GM19468 (cell line): ENCODE data around the gene CADM2.

Experiments used
- ATAC-seq: cut with Tn5 transposase; IDR thresholded peaks from one replicate; pipeline ENCODE4 v1.9.1; 2021; ENCODE audit warnings: mild to moderate bottlenecking, moderate library complexity, moderate number of reproducible peaks; ENCODE audit not compliant: unreplicated experiment; ENCODE audit errors: extremely low read depth

Gene CADM2

DNA sequence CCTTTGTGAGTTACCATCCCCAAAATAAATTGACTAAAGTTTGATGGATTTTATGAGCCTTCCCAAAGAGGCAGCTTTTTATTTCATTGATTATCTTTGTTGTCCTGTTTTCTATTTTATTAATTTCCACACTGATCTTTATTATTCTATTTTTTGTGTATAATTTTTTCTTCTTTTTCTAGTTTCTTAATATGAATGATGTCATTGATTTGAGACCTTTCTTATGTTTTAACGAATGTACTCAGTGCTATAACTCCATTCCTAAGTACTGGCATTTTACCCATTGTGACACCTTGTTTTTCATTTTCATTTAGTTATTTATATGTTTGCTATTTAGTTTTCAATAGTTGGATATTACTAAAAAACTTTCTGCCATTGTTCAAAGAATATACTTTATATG is 565.3 kb downstream of the CADM2 start:
- no peak for ATAC-seq

DNA sequence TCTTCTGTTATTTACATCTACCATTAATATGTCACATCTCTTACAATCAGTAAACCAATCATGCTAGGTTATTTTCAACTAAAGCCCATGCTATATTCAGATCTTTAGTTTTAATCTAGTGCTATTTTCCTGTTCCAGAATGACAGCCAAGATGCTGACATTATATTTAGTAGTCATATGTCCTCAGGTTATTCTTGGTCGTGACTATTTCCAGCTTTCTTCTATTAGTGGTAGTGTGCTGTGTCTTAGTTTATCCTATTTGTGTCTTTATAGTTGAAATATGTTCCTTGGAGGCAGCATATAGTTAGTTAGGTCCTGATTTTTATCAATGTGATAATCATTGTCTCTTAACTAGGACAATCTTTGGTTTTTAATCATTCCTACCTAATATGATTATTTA is 566.5 kb downstream of the CADM2 start:
- ATAC-seq: no peak

DNA sequence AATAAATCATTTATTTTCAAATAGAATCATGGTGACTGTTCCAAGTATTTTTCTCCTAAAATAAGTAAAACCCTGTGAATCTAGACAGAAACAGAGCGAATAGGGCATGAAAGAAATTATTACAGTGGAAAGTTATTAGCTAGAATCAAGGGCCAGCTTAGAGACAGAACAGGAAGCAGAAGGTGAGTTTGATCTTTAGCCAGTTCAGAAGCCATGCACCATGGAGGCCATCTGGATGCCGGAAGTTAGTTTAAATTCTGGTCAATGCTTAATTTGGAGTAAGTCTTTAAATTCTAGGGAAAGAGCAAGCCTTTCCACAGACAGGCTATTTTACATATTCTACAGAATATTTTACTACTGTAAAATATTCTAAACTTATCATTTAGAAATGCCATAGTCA is 574.8 kb downstream of the CADM2 start:
- ATAC-seq: no peak

DNA sequence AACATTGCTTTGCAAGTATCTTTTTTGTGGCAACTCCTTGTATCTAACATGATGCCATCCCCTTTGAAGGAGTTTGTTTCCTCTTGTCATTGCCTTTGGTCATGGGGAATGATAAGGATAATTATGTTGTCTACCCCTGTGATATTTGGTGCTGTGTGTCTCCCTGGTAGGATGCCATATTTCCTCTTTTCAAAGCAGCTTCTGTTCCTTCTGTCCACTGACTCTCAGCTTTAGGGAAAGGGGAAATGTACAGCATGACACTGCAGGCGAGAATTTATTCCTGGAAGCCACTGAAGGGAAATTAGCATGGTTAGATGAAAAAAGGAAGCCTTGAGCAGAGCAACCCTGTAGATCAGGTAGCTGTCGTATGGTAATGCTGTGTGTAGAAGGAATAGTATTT is 576.7 kb downstream of the CADM2 start:
- no peak for ATAC-seq

DNA sequence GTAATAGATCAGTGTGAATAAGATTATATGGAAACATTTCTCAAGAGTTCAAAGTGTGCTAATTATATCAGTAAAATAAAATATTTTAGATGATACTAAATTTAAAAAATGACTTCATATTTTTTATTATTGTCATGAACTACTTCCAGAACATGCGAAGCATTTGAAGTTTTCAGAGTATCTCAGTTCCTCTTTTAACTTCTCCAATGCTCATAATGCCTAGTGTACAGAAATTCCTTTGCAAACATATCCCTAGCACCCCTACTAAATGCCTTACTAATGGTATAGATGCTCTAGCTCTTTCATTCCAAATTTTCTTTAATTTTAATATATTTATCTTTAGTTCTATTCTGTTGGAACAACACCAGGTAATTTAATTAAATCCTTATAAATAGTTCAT is 580.4 kb downstream of the CADM2 start:
- no peak for ATAC-seq

DNA sequence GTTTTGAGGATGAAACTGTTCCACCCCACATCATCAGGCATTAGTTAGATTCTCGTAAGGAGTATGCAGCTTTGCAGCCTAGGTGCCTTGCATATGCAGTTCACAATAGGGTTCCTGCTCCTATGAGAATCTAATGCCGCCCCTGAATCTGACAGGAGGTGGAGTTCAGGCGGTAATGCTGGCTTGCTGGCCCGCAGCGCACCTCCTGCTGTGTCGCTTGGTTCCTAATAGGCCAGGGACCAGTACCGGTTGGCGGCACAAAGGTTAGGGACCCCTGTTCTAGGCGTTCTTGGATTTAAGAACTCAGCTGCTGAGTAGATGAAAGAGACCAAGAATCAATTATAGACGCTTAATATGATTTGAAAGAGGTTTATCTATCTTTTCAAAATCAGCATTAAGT is 595.4 kb downstream of the CADM2 start:
- ATAC-seq: no peak

DNA sequence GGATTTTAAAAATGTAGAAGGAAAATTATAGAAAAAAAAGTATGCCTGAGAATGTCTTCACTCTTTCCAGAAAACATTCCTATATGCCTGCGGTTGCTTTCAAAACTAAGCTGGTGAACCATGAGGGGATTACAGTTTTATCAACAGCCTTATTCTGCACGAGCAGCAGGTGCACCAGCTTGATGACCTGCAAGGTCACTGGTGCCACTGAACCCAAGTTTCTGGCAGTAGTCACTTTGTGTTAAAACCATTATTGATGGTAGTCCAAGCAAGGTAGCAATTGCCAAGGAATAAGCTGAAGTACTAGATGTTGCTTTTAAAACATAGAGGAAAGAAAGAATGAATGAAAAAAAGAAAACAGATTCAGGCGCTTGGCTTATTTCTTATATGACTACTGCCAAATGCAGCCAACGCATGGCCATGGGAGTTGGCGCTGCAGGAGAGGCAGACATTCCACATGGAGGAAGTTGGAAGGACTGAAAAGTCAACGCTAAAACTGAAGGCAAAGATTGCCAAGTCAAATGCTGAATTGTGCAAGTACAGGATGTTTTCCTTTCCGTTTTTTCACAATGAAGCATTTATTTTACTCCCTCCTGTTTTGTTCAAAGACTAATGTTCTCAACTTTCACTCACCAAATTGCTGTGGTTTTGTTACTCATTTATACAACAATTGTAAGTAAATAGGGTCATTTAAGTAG is 601.4 kb downstream of the CADM2 start:
- no peak for ATAC-seq

DNA sequence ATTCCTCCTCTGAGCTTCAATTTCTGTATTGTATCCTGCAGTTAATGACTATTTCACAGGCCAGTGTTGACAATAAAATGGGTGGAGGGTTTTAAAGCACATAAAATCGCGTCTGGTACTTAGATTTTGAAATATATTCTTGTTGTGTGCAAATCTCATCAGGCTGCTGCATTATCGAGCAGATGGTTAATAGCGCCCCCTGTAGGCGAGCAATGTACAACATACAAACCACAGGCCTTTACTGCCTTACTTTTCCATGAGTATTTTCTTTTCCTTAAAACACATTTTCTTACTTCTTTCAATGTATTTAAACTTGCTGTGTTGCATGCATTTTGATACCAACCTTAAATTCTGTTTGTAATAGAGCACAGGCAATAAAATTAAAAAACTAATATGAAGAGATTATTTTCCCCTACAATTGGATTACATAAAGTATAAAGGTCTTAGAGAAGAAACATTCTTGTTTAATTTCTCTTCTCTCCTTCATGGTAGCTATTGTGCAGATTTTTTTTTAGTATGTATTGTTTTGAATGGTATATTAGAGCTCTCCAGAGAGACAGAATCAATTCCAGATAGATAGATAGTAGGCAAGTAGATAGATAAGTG is 608.4 kb downstream of the CADM2 start:
- no peak for ATAC-seq

DNA sequence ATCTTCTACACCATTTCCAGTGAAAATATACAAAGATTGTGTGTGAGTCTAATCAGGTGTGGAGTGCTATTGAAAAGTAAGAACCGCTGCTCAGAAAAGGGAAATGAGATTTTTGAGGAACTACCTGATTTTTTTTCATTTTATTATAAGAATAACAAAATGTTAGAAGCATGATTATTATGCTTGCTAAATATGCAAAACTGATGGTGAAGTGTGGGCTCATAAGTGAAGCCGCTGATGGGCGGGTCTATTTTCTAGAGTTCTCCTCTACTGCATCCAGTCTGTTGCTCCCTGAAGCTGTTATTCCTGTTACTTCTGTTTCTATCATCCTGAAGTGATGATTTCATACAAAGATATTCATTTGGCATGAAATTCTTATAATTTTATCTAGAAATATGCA is 612.0 kb downstream of the CADM2 start:
- ATAC-seq: no peak

DNA sequence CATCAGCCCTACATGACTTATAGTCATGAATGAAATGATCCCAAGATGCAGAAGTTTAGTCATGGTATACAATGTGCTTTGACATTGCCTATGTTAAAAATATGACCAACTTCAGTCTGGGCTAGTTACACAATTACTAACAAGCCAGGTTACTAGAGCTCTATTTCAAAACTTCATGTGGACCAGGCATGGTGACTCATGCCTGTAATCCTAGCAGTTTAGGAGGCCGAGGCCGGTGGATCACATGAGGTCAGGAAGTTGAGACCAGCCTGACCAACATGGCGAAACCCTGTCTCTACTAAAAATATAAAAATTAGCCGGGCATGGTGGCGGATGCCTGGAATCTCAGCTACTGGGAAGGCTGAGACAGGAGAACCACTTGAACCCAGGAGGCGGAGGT is 613.0 kb downstream of the CADM2 start:
- ATAC-seq: no peak

DNA sequence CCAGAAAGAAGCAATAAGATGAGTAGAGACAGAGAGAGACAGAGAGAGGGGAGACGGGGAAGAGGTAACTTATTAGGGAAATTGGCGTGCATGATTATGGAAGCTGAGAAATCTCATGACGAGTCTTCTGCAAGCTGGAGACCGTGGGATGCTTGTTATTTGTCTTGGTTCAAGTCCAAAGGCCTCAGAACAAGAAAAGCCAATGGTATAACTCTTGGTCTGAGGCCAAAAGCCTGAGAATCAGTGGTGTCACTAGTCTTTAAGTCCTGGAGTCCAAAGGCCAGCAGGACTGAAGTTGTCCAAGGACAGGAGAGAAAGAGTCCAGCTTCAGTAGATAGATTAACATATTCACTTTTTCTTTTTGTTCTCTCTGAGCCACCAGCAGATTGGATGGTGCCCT is 613.6 kb downstream of the CADM2 start:
- no peak for ATAC-seq

DNA sequence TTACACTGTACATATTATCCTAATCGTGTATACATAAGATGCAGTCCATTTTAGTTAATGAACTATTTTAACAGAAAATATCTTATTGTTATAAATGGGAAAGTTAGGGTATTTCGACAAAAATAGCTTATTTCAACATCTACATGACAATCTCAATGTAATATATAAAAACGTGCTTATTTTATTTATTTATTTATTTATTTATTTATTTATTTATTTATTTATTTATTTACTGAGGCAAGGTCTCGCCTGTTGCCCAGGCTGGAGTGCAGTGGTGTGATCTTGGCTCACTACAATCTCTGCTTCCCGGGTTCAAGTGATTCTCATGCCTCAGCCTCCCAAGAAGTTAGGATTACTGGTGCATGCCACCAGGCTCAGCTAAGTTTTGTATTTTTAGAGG is 614.2 kb downstream of the CADM2 start:
- ATAC-seq: no peak

DNA sequence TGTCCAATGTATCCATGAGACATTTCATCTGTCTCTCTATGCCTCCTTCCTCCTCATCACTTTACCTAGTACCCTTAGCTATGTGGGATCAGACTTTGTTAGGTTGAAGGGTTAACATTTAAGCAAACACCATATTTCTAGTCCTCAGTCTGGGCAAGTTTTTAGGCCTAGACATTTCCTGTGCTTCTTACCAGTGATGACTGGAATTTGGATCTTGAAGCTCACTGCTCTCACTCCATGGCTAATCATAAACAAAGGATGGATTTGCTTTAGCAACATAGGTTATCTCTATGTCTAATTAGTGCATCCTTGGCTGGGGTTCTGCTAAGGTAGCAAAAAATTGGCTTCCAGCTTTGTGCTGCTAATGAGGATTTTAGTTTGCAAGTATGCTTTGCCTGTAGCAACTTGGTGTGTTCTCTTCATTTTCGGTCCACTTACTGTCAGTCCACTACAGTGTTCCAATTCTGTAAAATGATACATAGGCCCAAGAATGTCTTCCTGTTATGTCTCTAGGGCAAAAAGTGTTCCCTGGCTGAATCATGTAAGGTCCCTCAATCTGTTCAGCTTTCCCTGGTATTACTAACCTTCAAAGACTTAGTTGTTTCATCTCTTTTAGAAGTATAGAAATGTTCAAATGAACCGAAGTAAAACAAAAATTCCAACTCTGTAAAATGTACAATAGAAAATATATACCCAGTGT is 615.4 kb downstream of the CADM2 start:
- ATAC-seq: no peak

DNA sequence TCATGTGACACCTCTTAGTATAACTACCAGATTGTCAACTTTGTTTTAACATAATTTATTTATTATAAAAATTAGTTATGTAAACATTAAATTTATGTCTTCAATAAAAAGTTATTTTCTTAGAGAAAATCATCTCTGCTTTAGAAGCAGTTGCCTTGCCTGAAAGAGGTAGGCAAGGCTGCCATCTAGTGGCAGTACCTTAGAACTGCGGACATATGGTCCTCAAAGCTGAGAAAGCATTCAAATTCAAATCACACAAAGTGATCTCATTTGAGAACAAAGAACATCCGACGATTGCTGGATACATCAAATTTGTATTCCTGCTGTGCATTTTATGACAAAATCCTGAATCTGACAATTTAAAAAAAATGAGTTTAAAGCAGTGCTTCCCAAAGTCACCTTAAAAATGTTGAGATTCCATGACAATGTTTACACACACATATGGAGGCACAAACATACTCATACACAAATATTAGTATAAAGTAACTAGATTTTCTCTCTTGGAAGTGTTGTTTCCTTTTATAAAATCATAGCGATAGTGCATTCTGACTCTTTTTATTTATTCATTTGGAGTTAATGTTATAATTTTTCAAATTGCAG is 617.4 kb downstream of the CADM2 start:
- no peak for ATAC-seq

DNA sequence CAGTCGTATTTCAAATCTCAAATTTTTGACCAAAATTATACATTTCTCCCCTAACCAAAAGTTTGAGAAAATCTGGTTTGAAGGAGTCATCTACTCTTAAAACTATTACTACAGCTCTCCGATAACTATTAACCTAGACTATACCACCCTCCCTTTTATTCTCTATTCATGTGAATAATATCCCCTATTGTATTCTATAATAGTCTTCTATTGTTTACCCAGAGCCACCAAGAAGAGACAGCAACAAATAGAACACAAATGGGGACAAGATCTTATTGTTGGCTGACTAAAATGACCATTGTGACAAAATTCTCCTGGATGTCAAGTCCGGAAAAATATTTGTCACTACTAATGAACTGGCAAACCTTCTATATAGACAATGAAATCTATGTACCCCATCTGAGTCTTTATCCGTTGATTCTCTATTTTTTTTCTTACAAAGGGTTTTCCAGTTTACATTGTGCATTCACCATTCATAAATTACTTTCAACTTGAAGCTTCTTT is 618.0 kb downstream of the CADM2 start:
- ATAC-seq: no peak

DNA sequence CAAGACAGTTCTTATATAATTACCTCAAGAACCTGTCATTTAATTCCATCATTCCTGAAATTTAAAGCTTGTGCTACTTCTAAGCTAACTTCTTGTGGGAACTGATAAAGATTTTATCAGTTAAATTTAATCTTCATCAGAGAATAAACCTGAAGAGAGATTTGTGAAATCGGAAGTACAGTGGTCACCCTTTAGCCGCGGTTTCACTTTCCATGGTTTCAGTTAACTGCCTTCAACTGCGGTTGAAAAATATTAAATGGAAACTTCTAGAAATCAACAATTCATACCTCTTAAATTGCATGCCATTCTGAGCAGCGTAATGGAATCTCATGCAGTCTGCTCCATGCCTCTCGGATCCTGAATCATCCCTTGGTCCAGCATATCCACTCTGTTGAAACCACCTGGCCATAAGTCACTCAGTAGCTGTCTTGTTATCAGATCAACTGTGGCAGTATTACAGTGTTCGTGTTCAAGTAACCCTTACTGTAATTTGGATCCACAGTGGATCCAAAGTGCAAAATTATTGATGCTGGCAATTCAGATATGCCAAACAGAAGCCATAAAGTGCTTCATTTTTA is 626.1 kb downstream of the CADM2 start:
- no peak for ATAC-seq

DNA sequence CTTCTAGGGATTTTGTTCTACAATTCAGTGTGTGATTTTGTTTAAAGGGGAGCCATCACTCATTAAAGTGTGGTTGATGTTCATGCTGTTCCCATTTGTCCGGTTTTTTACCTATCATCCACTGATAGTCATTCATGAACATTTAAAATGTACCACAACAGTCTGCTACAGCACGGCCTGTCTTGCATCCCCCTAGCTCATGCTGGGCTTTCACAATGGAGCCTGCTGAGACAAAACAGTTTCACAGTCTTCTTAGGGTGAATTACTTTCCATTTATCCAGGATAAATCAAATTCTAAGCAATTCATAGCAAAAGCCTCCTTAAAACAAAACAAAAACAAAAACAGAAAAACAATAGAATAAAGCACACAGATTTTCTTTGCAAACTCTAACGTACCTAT is 627.2 kb downstream of the CADM2 start:
- ATAC-seq: no peak

DNA sequence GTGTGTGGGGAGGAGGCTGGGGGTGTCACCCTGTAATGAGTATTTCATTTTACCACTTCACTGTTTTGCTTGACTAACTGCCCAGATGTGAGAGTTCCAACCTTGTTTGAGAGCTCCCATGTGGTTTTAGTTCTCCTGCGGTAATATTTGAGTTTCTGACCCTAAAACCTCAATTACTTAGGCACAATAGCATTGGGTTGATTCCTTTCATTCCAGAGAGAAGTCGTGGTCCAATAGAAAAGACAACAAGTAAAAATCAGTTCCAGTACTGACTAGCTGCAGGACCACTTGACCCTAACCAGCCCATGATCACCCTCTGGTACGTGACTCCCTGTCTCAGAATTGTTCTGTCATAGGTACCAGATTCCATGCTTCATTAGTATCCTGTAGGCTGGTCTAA is 630.4 kb downstream of the CADM2 start:
- no peak for ATAC-seq

DNA sequence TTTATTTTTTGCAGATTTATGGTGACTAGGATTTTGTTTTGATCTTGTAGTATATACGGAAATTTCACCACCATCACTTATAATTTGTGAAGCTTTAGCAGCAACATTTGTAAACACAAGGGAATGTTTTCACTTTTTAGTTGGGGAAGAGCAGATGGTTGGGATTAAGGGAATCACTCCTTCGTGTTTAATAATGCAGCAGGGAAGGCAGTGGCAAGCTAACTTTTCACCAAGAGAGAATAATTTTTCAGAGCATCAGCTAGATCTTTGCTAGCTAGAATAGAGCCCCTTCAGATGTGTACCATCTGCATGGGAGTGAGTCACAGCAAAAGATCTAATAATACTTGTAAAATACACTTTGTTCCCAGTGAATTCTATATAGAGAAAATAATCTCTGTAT is 632.7 kb downstream of the CADM2 start:
- ATAC-seq: no peak

DNA sequence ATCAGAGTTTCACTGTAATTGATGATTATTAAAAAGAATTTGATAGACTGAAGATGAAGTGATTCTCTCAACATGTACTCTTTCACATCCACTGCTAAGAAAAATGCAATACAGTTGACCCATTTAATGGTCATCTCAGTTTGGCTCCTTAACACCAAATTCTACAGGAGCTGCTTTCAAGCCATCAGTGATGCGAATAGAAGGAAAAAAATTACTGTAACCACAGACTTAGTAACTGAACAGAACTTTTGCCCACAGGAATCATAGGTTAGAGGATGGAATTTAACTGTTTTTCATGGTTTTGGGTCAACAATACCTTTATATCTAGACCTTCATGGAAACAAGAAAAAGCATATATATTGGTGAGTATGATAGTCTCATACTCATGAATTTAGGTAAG is 633.5 kb downstream of the CADM2 start:
- no peak for ATAC-seq

DNA sequence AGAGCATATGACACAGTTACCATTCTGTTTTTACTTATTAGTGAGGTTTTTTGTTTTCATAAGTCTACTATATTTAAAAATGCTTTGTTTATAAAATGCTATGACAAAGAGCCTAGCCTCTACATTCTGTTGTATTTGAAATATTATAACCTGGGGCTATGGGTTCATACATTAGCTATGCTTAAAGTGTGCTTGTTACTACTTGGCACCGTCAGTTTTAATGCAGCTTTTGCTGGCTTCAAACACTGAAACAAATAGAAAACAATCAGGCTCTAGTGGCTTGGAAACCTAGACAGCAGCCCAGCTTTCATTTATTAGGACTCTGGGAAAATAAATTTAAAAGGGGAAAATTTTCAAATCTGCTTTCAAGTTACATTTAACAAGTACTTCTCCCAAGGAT is 635.9 kb downstream of the CADM2 start:
- ATAC-seq: no peak
